Esophagus muscularis mucosa (tissue), 4 donors: ENCODE results near the gene PPP1R3G. TPM values are rescaled to one million over a fixed set of nuclear protein-coding genes. Genes with fewer than 3 reads are reported as not detected.

Source experiments
- DNase-seq: peaks from one replicate; pipeline ENCODE4 v3.0.0-alpha.2; 2017; ENCODE audit errors: extremely low spot score
- H3K27ac ChIP-seq, 4 donors: fragments of 200-600 bp; sonication (generic); replicated peaks in 1 of 4; 1 replicate in 3 of 4; 2 replicates in 1 of 4; pipeline ENCODE4 v1.5.1; 2016 to 2019; ENCODE audit warnings: mild to moderate bottlenecking in 1 of 4
- H3K27me3 ChIP-seq, 4 donors: fragments of 200-600 bp; sonication (generic); one replicate each; pipeline versions ENCODE4 v1.5.1 to v1.6.0; 2016 to 2019
- H3K36me3 ChIP-seq, 4 donors: fragments of 200-600 bp; sonication (generic); one replicate each; pipeline ENCODE4 v1.5.1; 2016 to 2019
- H3K4me1 ChIP-seq, 4 donors: fragments of 200-600 bp; sonication (generic); one replicate each; pipeline ENCODE4 v1.5.1; 2016 to 2019
- H3K4me3 ChIP-seq, 4 donors: fragments of 200-600 bp; sonication (generic); 1 replicate in 2 of 4; 2 replicates in 2 of 4; pipeline ENCODE4 v1.5.1; 2016 to 2019; ENCODE audit warnings: mild to moderate bottlenecking in 4 of 4, moderate library complexity in 1 of 4
- H3K9me3 ChIP-seq, 4 donors: fragments of 200-600 bp; sonication (generic); 1 replicate in 3 of 4; 2 replicates in 1 of 4; pipeline ENCODE4 v1.5.1; 2016 to 2019
- EP300 ChIP-seq: sonication (generic); formaldehyde crosslinking; IDR thresholded peaks from one replicate; pipeline ENCODE4 v1.6.1; 2017; ENCODE audit warnings: antibody characterized with exemption
- POLR2A ChIP-seq: fragments of 450-650 bp; IDR thresholded peaks from one replicate; pipeline ENCODE4 v1.6.1; 2017; ENCODE audit warnings: antibody characterized with exemption, moderate library complexity, mild to moderate bottlenecking, low read depth
- POLR2AphosphoS5 ChIP-seq, 2 donors: sonication (generic); formaldehyde crosslinking; IDR thresholded peaks; one replicate each; pipeline ENCODE4 v1.6.1; 2017; ENCODE audit warnings: antibody characterized with exemption in 2 of 2
- WGBS: methylation state at CpG from one replicate; pipeline ENCODE4 v1.1.5; 2018; 5-methylcytosine and 5-hydroxymethylcytosine counted together
- intact Hi-C: fragments of 100-400 bp; cut with DNase I; formaldehyde crosslinking; loops from one replicate; pipeline ENCODE4 v1.15.1; 2023
- total RNA-seq, 4 donors: library from RNA; depleted of rRNA; stranded (reverse); fragments of >200 nt; gene quantifications; one replicate each; pipeline versions ENCODE4 v1.1.0 to v1.2.1, GENCODE V29; 2016
- TF ChIP-seq, protein P1 (sequence below), 3 experiments: fragments of 200-600 bp in 2 of 3; fragments of 450-650 bp in 1 of 3; sonication (generic) in 2 of 3; IDR thresholded peaks; one replicate each; pipeline ENCODE4 v1.5.1; 2017 to 2019; ENCODE audit warnings: antibody characterized with exemption in 3 of 3, mild to moderate bottlenecking in 2 of 3, moderate library complexity in 1 of 3

Gene PPP1R3G
- total RNA-seq, 4 donors from 2014 or later = 3.0 to 7.9 (median 5.5) TPM

DNA sequence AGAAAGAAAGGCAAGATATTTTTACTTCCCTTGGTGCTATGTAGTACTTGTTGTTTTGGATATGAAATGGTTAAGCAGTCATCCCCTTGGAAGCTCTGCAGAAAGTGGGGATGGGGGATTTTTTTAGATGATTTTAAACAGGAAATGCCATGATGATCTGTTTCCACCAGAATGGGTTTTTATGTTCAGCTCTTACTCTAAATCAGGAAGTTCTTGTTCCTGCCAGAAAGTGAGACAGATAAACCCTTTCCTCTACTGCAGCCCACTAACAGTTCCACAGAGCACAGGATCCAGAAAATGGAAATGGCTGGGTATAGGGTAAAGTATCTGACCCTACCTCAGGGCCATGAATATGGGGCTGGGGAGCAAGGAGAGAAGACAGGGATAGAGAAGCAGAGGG is 32.1 kb upstream of the PPP1R3G start:
- Histone ChIP-seq H3K9me3 (peaks cover 0 to 19% (median 11%) of the 10 kb centered on the region in 4 donors), H3K27ac (no peak overlapping the region), H3K4me1 (no peaks in the 10 kb centered on the region), H3K27me3 (no peaks in the 10 kb centered on the region), H3K36me3 (no peaks in the 10 kb centered on the region), H3K4me3 (no peak overlapping the region)
- no peak for DNase-seq
- TF ChIP-seq POLR2A (no peak), EP300 (no peak)
- TF ChIP-seq, protein P1, sequence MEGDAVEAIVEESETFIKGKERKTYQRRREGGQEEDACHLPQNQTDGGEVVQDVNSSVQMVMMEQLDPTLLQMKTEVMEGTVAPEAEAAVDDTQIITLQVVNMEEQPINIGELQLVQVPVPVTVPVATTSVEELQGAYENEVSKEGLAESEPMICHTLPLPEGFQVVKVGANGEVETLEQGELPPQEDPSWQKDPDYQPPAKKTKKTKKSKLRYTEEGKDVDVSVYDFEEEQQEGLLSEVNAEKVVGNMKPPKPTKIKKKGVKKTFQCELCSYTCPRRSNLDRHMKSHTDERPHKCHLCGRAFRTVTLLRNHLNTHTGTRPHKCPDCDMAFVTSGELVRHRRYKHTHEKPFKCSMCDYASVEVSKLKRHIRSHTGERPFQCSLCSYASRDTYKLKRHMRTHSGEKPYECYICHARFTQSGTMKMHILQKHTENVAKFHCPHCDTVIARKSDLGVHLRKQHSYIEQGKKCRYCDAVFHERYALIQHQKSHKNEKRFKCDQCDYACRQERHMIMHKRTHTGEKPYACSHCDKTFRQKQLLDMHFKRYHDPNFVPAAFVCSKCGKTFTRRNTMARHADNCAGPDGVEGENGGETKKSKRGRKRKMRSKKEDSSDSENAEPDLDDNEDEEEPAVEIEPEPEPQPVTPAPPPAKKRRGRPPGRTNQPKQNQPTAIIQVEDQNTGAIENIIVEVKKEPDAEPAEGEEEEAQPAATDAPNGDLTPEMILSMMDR (IDR thresholded peaks at IDR 0.05) = no peak
- intact Hi-C loops = no loop called here

DNA sequence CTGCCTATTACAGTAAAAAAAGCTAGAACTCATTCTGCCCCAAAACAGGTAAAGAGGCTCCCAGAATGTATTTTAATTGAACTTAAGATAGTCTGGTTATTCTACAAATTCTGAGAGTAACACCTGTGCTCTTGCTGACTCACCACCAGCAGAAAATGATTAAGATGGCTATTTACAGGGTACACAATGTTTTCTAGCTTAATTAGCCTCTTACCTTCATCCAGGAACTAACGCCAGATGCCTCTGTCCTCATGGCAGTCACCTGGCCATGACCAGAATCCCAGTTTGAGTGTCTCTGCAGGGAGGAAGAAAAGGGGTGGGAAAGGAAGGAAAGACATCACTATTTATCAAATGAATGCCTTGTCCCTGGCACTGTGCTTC is 31.3 kb upstream of the PPP1R3G start:
- H3K36me3 ChIP-seq = no peaks in the 10 kb centered on the region
- H3K27ac ChIP-seq = no peak overlapping the region
- DNase-seq = no peak
- TF ChIP-seq POLR2A (no peak), EP300 (no peak), POLR2AphosphoS5 (IDR thresholded peaks at IDR 0.05) (no peak)
- TF ChIP-seq, protein P1 (IDR thresholded peaks at IDR 0.05) = no peak
- H3K4me3 ChIP-seq = no peak overlapping the region
- no peaks in the 10 kb centered on the region for H3K27me3 ChIP-seq
- no peaks in the 10 kb centered on the region for H3K4me1 ChIP-seq
- intact Hi-C loops = no loop called here
- H3K9me3 ChIP-seq = peaks cover 0 to 19% (median 11%) of the 10 kb centered on the region in 4 donors
- 55% methylated on average over 1 of the region's 1 CpG for WGBS

DNA sequence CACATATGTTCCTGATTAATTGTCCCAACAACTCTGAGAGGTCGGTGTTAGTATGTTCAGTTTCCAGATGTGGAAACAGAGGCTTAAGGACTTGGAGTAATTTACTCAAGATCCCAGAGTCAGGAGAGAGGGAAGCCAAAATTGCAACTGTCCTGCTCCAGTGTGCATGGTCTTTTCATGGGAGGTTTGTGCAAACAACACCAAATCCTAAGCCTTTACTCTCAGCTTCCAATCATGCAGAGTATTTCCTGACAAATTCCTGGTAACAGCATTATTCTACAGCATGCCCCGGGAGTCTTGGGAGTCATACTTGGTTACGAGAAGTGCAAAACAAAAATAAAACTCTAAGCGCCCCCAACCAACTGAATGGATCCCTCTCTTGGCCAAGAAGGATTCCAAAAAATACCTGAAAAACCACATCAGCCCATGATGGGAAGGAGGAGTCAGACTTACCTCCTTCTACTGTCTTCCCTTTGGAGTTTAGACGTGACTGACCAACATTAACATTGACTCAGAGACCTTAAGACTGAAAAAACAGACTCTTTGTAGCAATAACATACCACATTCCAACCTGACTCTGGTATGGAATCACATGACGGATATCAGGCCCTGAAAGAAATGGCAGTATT is 30.8 kb upstream of the PPP1R3G start:
- DNase-seq = no peak
- TF ChIP-seq POLR2A (no peak), POLR2AphosphoS5 (IDR thresholded peaks at IDR 0.05) (no peak), EP300 (no peak)
- TF ChIP-seq, protein P1 (IDR thresholded peaks at IDR 0.05) = no peak
- Histone ChIP-seq H3K4me3 (no peak overlapping the region), H3K36me3 (no peaks in the 10 kb centered on the region), H3K4me1 (no peaks in the 10 kb centered on the region), H3K27me3 (no peaks in the 10 kb centered on the region), H3K27ac (no peak overlapping the region), H3K9me3 (peaks cover 0 to 19% (median 11%) of the 10 kb centered on the region in 4 donors)
- 74% methylated on average over 6 of the region's 6 CpGs for WGBS
- intact Hi-C loops = no loop called here

DNA sequence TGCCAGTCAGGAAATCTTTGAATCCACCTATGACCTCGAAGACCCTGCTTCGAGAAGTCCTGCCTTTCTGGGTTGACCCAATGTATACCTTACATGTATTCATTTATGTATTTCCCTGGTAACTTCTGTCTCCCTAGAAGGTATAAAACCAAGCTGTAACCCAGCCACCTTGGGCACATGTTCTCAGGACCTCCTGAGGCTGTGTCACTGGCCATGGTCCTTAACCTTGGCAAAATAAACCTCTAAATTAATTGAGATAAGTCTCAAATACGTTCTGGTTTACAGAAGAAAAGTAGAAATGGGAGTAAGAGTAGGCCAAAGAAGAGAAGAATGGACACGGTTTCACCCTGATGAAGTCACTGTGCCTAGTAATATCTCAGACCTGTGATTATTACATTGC is 30.0 kb upstream of the PPP1R3G start:
- Histone ChIP-seq H3K9me3 (peaks cover 0 to 15% (median 11%) of the 10 kb centered on the region in 4 donors), H3K4me3 (no peak overlapping the region), H3K27me3 (no peaks in the 10 kb centered on the region), H3K36me3 (no peaks in the 10 kb centered on the region), H3K4me1 (no peaks in the 10 kb centered on the region), H3K27ac (no peak overlapping the region)
- no peak for DNase-seq
- TF ChIP-seq EP300 = no peak
- TF ChIP-seq, protein P1 (IDR thresholded peaks at IDR 0.05) = no peak
- TF ChIP-seq POLR2AphosphoS5 (IDR thresholded peaks at IDR 0.05) = no peak
- no peak for TF ChIP-seq POLR2A
- 89% methylated on average over 4 of the region's 4 CpGs for WGBS
- intact Hi-C loops = no loop called here

DNA sequence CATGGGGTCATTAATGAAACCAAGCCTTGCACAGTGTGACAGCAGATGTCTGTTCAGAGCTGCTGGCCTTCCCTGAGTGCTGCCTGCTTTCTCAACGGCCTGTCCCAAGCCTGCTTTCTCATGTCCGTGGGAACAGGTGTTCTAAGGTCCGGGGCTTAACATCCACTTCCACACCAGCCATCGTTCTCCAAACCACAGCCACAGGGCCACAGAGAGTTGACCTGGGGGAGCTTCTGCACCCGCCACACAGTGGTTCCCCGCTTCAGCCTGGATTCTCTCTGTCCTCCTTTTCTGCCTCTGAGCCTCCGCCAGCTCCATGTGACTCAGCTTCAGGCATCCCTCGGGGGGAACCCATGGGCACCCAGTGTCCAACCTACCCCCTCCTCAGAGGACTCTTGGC is 26.9 kb upstream of the PPP1R3G start:
- Histone ChIP-seq H3K9me3 (no peaks in the 10 kb centered on the region), H3K4me1 (no peaks in the 10 kb centered on the region), H3K27me3 (no peaks in the 10 kb centered on the region), H3K4me3 (no peak overlapping the region), H3K27ac (no peak overlapping the region), H3K36me3 (no peaks in the 10 kb centered on the region)
- DNase-seq = no peak
- TF ChIP-seq, protein P1 (IDR thresholded peaks at IDR 0.05) = no peak
- TF ChIP-seq POLR2AphosphoS5 (IDR thresholded peaks at IDR 0.05) = no peak
- TF ChIP-seq POLR2A = no peak
- TF ChIP-seq EP300 = no peak
- WGBS = 76% methylated on average over 8 of the region's 8 CpGs
- intact Hi-C loops = no loop called here
